Skeletal muscle satellite cell (primary cell): Measurements from ENCODE around the gene MRPL9.

Experiments
- H3K27me3 ChIP-seq: 2 replicates; pipeline ENCODE4 v1.7.0; 2013; ENCODE audit warnings: low read length; ENCODE audit not compliant: control insufficient read depth, insufficient read depth
- H3K36me3 ChIP-seq: 2 replicates; pipeline ENCODE4 v1.7.0; 2013; ENCODE audit warnings: mild to moderate bottlenecking, control low read depth, low read length; ENCODE audit not compliant: insufficient read depth
- H3K4me1 ChIP-seq: 2 replicates; pipeline ENCODE4 v1.7.0; 2013; ENCODE audit warnings: low read length; ENCODE audit not compliant: control insufficient read depth, insufficient read depth
- H3K4me2 ChIP-seq: 2 replicates; pipeline ENCODE4 v1.7.0; 2013; ENCODE audit warnings: mild to moderate bottlenecking, low read length
- H3K4me3 ChIP-seq: 2 replicates; pipeline ENCODE4 v1.7.0; 2013; ENCODE audit warnings: low read length
- H3K9ac ChIP-seq: 2 replicates; pipeline ENCODE4 v1.7.0; 2013; ENCODE audit warnings: mild to moderate bottlenecking, low read depth, low read length, moderate library complexity
- H3K9me3 ChIP-seq: replicated peaks from 2 replicates; pipeline ENCODE4 v1.7.0; 2013; ENCODE audit warnings: mild to moderate bottlenecking, control low read depth, low read length

MRPL9 gene

DNA sequence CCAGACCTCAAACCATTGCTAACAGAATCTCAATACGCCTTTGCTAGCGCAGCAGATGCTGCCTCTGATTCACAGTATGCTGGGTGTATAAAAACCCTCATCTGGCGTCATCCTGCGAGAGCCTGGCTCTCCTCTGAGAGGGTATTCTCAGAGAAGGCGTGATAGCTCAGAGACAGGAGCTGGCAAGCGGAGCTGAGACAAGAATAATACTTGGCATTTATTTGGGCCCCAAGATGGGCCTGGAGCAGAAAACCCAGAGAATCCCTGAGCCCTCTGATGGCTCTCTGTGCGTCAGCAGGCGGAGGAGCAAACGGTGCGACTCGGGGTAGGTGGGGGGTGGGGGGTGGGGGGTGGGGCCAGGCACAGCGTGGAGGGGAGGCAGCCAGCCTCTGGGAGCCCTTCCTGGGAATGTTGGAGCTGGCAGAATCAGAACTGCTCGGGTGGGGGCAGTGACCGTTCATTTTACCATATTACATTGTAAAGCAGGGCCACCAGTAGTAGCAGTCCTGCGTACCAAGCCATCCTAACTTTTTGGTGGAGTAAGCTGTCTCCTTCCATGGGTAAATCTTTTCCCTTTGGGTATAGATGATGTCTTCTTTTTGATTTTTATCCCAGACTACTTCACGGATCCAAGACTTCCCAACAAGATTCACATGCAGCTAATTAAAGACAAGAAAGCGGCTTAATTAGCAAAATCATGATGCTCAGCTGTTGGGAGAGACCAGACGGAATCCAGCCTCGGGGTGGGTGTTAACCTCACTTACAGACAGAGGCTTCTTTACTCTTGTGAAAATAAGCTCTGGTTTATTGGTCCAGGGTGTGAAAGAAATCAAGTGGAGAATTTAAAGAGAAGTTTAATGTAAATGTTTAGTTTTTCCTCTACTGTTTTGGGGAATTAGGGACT lies 34.9 kb downstream of the MRPL9 start:
- H3K9me3 ChIP-seq = no peaks in the 10 kb centered on the region
- peak overlapping the region; percentile 41 for H3K4me3 ChIP-seq
- H3K36me3 ChIP-seq = no peaks in the 10 kb centered on the region
- peak overlapping the region; percentile 23 for H3K9ac ChIP-seq
- peaks cover 62% of the 10 kb centered on the region for H3K27me3 ChIP-seq
- peaks cover 5% of the 10 kb centered on the region for H3K4me1 ChIP-seq
- H3K4me2 ChIP-seq = peak overlapping the region; percentile 68

- H3K4me3 ChIP-seq = no peak overlapping the region
- H3K4me2 ChIP-seq = no peak overlapping the region
- H3K4me1 ChIP-seq = peaks cover 17% of the 10 kb centered on the region
- no peaks in the 10 kb centered on the region for H3K9me3 ChIP-seq
- peaks cover 67% of the 10 kb centered on the region for H3K27me3 ChIP-seq
- no peak overlapping the region for H3K9ac ChIP-seq
- H3K36me3 ChIP-seq = no peaks in the 10 kb centered on the region
Observed at GRCh38 chr1:151723726-151724370, 39.4 kb downstream of the MRPL9 start.

DNA sequence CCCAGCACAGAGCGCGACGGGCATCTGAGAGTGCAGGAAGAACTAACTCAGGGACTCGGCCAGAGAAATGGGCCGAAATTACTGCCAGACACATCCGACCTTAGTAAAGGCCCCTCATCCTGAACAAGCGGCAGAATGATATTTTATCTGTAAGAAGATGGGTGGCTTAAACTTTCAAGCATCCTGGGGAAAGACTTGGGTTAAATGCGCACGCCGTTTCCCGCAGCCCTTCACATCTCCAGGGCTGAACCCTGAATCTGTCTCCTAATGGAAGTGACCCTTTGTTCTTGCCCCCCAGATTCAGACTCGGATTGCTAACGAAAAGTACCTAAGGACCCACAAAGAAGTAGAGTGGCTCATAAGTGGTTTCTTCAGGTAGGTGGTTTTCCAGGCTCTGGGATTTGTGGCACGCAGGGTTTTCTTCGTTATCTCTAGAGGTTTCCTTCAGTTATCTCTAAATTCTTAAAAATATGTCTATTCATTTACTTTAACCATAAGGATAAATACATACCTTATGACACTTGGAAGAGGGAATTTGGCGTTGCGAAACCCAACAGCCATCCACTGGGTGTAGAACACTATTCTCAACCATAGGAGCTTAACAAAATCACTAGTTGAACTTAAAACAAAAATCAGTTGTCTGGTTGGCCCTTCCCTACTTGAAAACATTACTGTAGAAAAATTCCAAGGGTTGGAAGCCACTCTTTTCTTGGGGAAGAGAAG lies 41.3 kb downstream of the MRPL9 start:
- peak overlapping the region; percentile 72 for H3K4me3 ChIP-seq
- peaks cover 74% of the 10 kb centered on the region for H3K27me3 ChIP-seq
- no peak overlapping the region for H3K9ac ChIP-seq
- no peaks in the 10 kb centered on the region for H3K9me3 ChIP-seq
- peaks cover 12% of the 10 kb centered on the region for H3K4me1 ChIP-seq
- no peaks in the 10 kb centered on the region for H3K36me3 ChIP-seq
- peak overlapping the region; percentile 88 for H3K4me2 ChIP-seq

DNA sequence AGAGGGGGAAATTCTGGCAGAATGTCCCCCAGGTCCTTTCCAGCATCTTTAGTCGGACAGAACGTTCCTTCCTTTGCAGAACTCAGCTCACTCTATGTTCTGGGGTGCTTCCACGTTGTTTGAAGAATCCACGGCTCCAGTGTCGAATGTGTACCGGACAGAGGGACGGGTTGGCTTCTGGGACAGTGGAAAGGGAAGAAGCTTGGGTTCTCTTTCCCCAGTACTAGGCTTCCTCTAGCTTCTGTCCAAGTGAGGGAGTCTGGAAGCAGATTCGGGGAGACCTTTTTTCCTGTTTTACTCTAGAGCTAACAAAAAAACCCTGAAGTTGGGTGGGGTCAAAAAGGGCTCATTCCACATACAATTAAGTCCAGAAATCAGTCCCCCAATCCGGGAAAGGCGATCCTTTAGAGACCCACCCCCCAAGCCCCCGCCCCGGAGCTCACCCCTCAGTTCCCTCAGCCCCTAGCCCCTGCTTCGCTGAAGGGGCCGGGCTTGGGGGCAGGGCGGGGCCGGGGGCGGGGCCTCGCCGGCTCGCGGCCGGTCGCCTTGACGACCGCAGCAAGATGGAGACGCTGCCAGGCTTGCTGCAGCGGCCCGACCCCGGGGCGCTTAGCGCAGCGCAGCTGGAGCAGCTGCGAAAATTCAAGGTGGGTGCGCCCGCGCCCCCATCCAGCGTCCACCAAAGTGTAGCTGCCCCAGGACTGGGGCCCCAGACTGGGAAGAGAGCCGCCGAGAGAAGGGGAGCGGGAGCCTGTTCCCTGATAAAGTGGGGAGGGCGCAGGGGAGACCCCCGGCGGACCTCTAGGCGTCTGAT lies 42.1 kb downstream of the MRPL9 start, which contains the start of gene RIIAD1:
Gene RIIAD1, plus strand, starts transcription at position 549 of the 814 bp plus-strand sequence. Its CDS starts 15 bp downstream, at position 564.
- Histone ChIP-seq H3K9ac (no peak within 1 kb of the TSS), H3K4me3 (peak within 1 kb of the TSS; percentile 72), H3K36me3 (no peaks in the 10 kb centered on the region), H3K27me3 (peaks cover 73% of the 10 kb centered on the region), H3K9me3 (no peaks in the 10 kb centered on the region), H3K4me2 (peak within 1 kb of the TSS; percentile 88), H3K4me1 (peaks cover 12% of the 10 kb centered on the region)

DNA sequence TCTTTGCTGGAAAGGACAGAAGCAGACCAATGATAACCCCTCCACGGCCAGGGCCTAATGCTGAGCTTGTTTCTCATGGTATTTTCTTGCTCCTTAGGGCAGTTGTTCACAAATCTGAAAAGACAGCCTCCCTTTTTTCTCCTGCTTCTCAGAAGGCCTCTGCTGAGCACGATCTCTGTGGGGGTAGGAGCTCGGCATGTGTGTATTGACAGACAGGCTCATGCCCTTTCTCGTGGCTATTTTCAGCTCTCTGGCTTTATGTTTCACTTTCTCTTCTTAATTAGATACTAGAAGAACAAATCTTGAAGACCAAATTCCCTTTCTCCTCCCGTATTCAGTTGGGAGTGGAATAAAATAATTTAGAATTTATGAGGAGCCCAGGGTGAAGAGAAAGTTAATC lies 42.7 kb downstream of the MRPL9 start:
- peaks cover 73% of the 10 kb centered on the region for H3K27me3 ChIP-seq
- H3K4me3 ChIP-seq = peak overlapping the region; percentile 72
- H3K9me3 ChIP-seq = no peaks in the 10 kb centered on the region
- H3K9ac ChIP-seq = no peak overlapping the region
- H3K36me3 ChIP-seq = no peaks in the 10 kb centered on the region
- peaks cover 12% of the 10 kb centered on the region for H3K4me1 ChIP-seq
- H3K4me2 ChIP-seq = peak overlapping the region; percentile 80

GRCh38 chr1:151720125-151720524 lies 43.2 kb downstream of the MRPL9 start:
- H3K9ac ChIP-seq = no peak overlapping the region
- H3K4me1 ChIP-seq = peaks cover 12% of the 10 kb centered on the region
- peaks cover 74% of the 10 kb centered on the region for H3K27me3 ChIP-seq
- no peak overlapping the region for H3K4me2 ChIP-seq
- H3K36me3 ChIP-seq = no peaks in the 10 kb centered on the region
- H3K4me3 ChIP-seq = no peak overlapping the region
- no peaks in the 10 kb centered on the region for H3K9me3 ChIP-seq

- H3K9me3 ChIP-seq = no peaks in the 10 kb centered on the region
- H3K36me3 ChIP-seq = no peaks in the 10 kb centered on the region
- peaks cover 81% of the 10 kb centered on the region for H3K27me3 ChIP-seq
- no peak overlapping the region for H3K9ac ChIP-seq
- no peak overlapping the region for H3K4me3 ChIP-seq
- peaks cover 12% of the 10 kb centered on the region for H3K4me1 ChIP-seq
- H3K4me2 ChIP-seq = no peak overlapping the region
Observed at GRCh38 chr1:151718666-151719065, 44.6 kb downstream of the MRPL9 start.

DNA sequence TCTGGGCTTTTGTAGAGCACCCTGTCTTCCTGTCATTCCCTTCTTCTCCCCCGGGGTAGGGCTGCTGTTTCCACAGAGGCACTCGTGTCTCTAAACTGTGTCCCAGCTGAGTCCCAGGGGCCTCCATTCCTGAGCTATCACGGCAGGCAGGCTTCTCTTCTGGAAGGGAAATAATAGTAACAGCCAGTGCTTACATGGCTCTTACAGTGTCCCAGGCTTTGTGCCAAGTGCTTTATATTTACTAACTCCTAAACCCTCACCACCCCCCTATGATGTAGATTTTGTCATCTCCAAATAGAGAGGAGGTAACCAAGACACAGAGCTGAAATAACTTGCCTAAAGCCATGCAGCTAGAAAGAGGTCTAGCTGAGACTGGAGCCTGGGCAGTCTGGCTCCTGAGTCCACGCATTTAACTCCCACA lies 45.3 kb downstream of the MRPL9 start:
- no peak overlapping the region for H3K4me2 ChIP-seq
- H3K4me1 ChIP-seq = peaks cover 12% of the 10 kb centered on the region
- no peaks in the 10 kb centered on the region for H3K36me3 ChIP-seq
- H3K27me3 ChIP-seq = peaks cover 86% of the 10 kb centered on the region
- H3K9me3 ChIP-seq = no peaks in the 10 kb centered on the region
- no peak overlapping the region for H3K9ac ChIP-seq
- no peak overlapping the region for H3K4me3 ChIP-seq

GRCh38 chr1:151716771-151717631 lies 46.3 kb downstream of the MRPL9 start, which contains the start of gene CELF3:
CELF3 (minus strand) TSS chr1:151716803; CDS start chr1:151716020, 783 bp downstream.
- no peaks in the 10 kb centered on the region for H3K36me3 ChIP-seq
- H3K4me3 ChIP-seq = no peak within 1 kb of the TSS
- peaks cover 12% of the 10 kb centered on the region for H3K4me1 ChIP-seq
- no peak within 1 kb of the TSS for H3K9ac ChIP-seq
- peaks cover 88% of the 10 kb centered on the region for H3K27me3 ChIP-seq
- H3K9me3 ChIP-seq = no peaks in the 10 kb centered on the region
- no peak within 1 kb of the TSS for H3K4me2 ChIP-seq

DNA sequence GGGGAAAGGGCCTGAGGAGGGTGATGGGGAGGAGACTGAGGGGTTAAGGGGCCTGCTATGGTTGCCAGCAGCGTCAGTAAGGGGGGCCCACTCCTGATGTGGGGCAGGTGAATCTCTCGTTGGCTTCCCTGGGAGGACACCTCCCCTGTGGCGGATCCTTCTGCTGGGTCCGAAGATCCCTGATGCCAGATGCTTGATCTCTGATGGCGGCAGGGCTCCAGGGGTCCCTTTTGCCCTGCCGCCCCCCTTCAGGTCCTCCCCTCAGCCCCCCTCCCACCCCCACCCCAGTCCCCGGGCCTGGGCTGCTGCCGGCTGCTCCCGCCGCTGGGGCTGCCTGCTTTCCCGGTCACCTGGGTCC lies 46.9 kb downstream of the MRPL9 start:
- H3K9ac ChIP-seq = no peak overlapping the region
- H3K27me3 ChIP-seq = peaks cover 91% of the 10 kb centered on the region
- H3K4me2 ChIP-seq = no peak overlapping the region
- H3K36me3 ChIP-seq = no peaks in the 10 kb centered on the region
- peaks cover 7% of the 10 kb centered on the region for H3K4me1 ChIP-seq
- no peak overlapping the region for H3K4me3 ChIP-seq
- H3K9me3 ChIP-seq = no peaks in the 10 kb centered on the region
